Activated CD4-positive, alpha-beta T cell treated with anti-CD3 and anti-CD28 coated beads, Interleukin-2, amount 50 U/mL, for 48 hours (primary cell): ENCODE measurements around the gene SMOC1.

ENCODE experiments used
- DNase-seq, 2 experiments: peaks; one replicate each; pipeline ENCODE4 v3.0.0-alpha.2; 2020

SMOC1 gene

GRCh38 chr14:69983317-69983716, 104.1 kb downstream of the SMOC1 start:
- no peak for DNase-seq

- DNase-seq, result no peak
Observed at GRCh38 chr14:69985463-69985862, 106.2 kb downstream of the SMOC1 start.

GRCh38 chr14:69986336-69986735, 107.1 kb downstream of the SMOC1 start:
- DNase-seq, result no peak

- DNase-seq, result no peak
Observed at GRCh38 chr14:69987406-69988121, 108.3 kb downstream of the SMOC1 start.

GRCh38 chr14:69988979-69989378, 109.8 kb downstream of the SMOC1 start:
- no peak for DNase-seq

GRCh38 chr14:69989622-69990021, 110.4 kb downstream of the SMOC1 start:
- no peak for DNase-seq

GRCh38 chr14:69990323-69990722, 111.1 kb downstream of the SMOC1 start:
- DNase-seq, result no peak

- no peak for DNase-seq
Observed at GRCh38 chr14:69991422-69991821, 112.2 kb downstream of the SMOC1 start.

GRCh38 chr14:69992564-69992963, 113.3 kb downstream of the SMOC1 start:
- DNase-seq, result no peak

GRCh38 chr14:69993326-69993725, 114.1 kb downstream of the SMOC1 start:
- DNase-seq, result no peak

- no peak for DNase-seq
Observed at GRCh38 chr14:69994002-69994401, 114.8 kb downstream of the SMOC1 start.

- DNase-seq, result no peak
Observed at GRCh38 chr14:69996216-69996615, 117.0 kb downstream of the SMOC1 start.

GRCh38 chr14:69997849-69998248, 118.6 kb downstream of the SMOC1 start:
- no peak for DNase-seq

GRCh38 chr14:69999261-69999674, 120.1 kb downstream of the SMOC1 start:
- DNase-seq, result no peak

- no peak for DNase-seq
Observed at GRCh38 chr14:70000601-70001000, 121.4 kb downstream of the SMOC1 start.

GRCh38 chr14:70002589-70003346, 123.6 kb downstream of the SMOC1 start:
- DNase-seq, result no peak

- DNase-seq, result no peak
Observed at GRCh38 chr14:70004791-70005190, 125.6 kb downstream of the SMOC1 start.

GRCh38 chr14:70005281-70005805, 126.1 kb downstream of the SMOC1 start:
- no peak for DNase-seq

- no peak for DNase-seq
Observed at GRCh38 chr14:70006699-70007098, 127.5 kb downstream of the SMOC1 start.

- no peak for DNase-seq
Observed at GRCh38 chr14:70008284-70009262, 129.4 kb downstream of the SMOC1 start.

GRCh38 chr14:70009961-70010360, 130.7 kb downstream of the SMOC1 start:
- DNase-seq, result no peak

GRCh38 chr14:70011098-70011497, 131.9 kb downstream of the SMOC1 start:
- DNase-seq, result no peak

- no peak for DNase-seq
Observed at GRCh38 chr14:70011708-70012107, 132.5 kb downstream of the SMOC1 start.
